GF-D8 (cell line): ENCODE measurements around the gene IRF2.

Experiments used
- DNase-seq: peaks from one replicate; lab custom pipeline; 2025; lab: John Stamatoyannopoulos, UW

IRF2 gene

GRCh38 chr4:184409502-184409901, 64.8 kb downstream of the IRF2 start:
- no peak for DNase-seq

GRCh38 chr4:184408684-184409081, 65.7 kb downstream of the IRF2 start:
- DNase-seq = no peak

- no peak for DNase-seq
Measured at GRCh38 chr4:184408021-184408683, 66.2 kb downstream of the IRF2 start.

GRCh38 chr4:184406958-184407391, 67.4 kb downstream of the IRF2 start:
- no peak for DNase-seq

GRCh38 chr4:184404047-184404446, 70.3 kb downstream of the IRF2 start:
- no peak for DNase-seq

GRCh38 chr4:184403384-184403781, 71.0 kb downstream of the IRF2 start:
- no peak for DNase-seq

- no peak for DNase-seq
Measured at GRCh38 chr4:184402740-184403383, 71.5 kb downstream of the IRF2 start.

- DNase-seq = no peak
Measured at GRCh38 chr4:184402239-184402638, 72.1 kb downstream of the IRF2 start.

- DNase-seq = no peak
Measured at GRCh38 chr4:184401397-184402171, 72.8 kb downstream of the IRF2 start.

- DNase-seq = no peak
Measured at GRCh38 chr4:184400891-184401290, 73.5 kb downstream of the IRF2 start.

- no peak for DNase-seq
Measured at GRCh38 chr4:184400375-184400870, 73.9 kb downstream of the IRF2 start.

GRCh38 chr4:184399512-184399908, 74.8 kb downstream of the IRF2 start:
- DNase-seq = no peak

GRCh38 chr4:184398741-184399511, 75.4 kb downstream of the IRF2 start:
- DNase-seq = no peak

GRCh38 chr4:184397516-184398163, 76.7 kb downstream of the IRF2 start:
- DNase-seq = no peak

- DNase-seq = no peak
Measured at GRCh38 chr4:184396570-184397515, 77.5 kb downstream of the IRF2 start.

- DNase-seq = no peak
Measured at GRCh38 chr4:184395971-184396391, 78.4 kb downstream of the IRF2 start.

- no peak for DNase-seq
Measured at GRCh38 chr4:184395451-184395917, 78.9 kb downstream of the IRF2 start.

GRCh38 chr4:184392748-184393559, 81.4 kb downstream of the IRF2 start:
- DNase-seq = no peak

GRCh38 chr4:184392316-184392715, 82.0 kb downstream of the IRF2 start:
- no peak for DNase-seq
